K562 (cell line): ENCODE data around the gene NDUFA3. TPM values are rescaled to one million over a fixed set of nuclear protein-coding genes. Genes with fewer than 3 reads are reported as not detected.

Experiments
- C11orf30 ChIP-seq: fragments of 450-650 bp; IDR thresholded peaks from 2 replicates; pipeline ENCODE4 v1.6.1; 2016; ENCODE audit warnings: low read depth, mild to moderate bottlenecking
- CHD2 ChIP-seq: IDR thresholded peaks from 2 replicates; pipeline ENCODE4 v1.6.1; 2011; ENCODE audit warnings: low read depth, low read length
- CREB5 ChIP-seq: fragments of 250-450 bp; sonication (Bioruptor Pico); IDR thresholded peaks from 2 replicates; pipeline ENCODE4 v1.5.0; 2020; ENCODE audit warnings: mild to moderate bottlenecking
- CSDE1 ChIP-seq, 2 experiments: fragments of 450-650 bp; IDR thresholded peaks; 2 replicates each; pipeline ENCODE4 v1.6.1; 2016; ENCODE audit warnings: mild to moderate bottlenecking in 1 of 2
- FOXA3 ChIP-seq, 2 experiments: fragments of 450-650 bp in 1 of 2; sonication (generic) in 1 of 2; formaldehyde crosslinking; IDR thresholded peaks in 1 of 2; conservative IDR thresholded peaks in 1 of 2; 2 replicates each; pipeline versions ENCODE4 v1.4.0 to v1.8.0; 2020 to 2022; ENCODE audit warnings: mild to moderate bottlenecking in 2 of 2, missing genetic modification reagents in 1 of 2
- IRF2 ChIP-seq: sonication (generic); formaldehyde crosslinking; IDR thresholded peaks from 2 replicates; pipeline ENCODE4 v1.8.1; 2022; ENCODE audit warnings: mild to moderate bottlenecking, missing genetic modification reagents
- KHSRP ChIP-seq: fragments of 450-650 bp; IDR thresholded peaks from 2 replicates; pipeline ENCODE4 v1.6.1; 2017
- MAFG ChIP-seq: fragments of 450-650 bp; conservative IDR thresholded peaks from 2 replicates; pipeline ENCODE4 v1.6.1; 2016; ENCODE audit warnings: missing genetic modification characterization, missing compliant biosample characterization
- NELFE ChIP-seq: IDR thresholded peaks from 2 replicates; pipeline ENCODE4 v1.6.1; 2011; ENCODE audit warnings: mild to moderate bottlenecking; ENCODE audit not compliant: insufficient read depth, insufficient read length
- POLR2H ChIP-seq: IDR thresholded peaks from 2 replicates; pipeline ENCODE4 v1.6.1; 2016; ENCODE audit warnings: missing genetic modification characterization, low read depth, mild to moderate bottlenecking, control low read depth, missing compliant biosample characterization, moderate library complexity
- POU5F1 ChIP-seq: fragments of 150-350 bp; IDR thresholded peaks from 2 replicates; pipeline ENCODE4 v1.6.1; 2014; ENCODE audit warnings: borderline replicate concordance, low read length, low read depth, mild to moderate bottlenecking; ENCODE audit not compliant: partially characterized antibody
- RBFOX2 ChIP-seq: fragments of 200-400 bp; formaldehyde crosslinking; IDR thresholded peaks from 2 replicates; pipeline ENCODE4 v1.6.1; 2017; ENCODE audit warnings: low read depth, mild to moderate bottlenecking, low read length, moderate library complexity
- RNF2 ChIP-seq: sonication (generic); IDR thresholded peaks from 2 replicates; pipeline ENCODE4 v1.6.1; 2016
- SNIP1 ChIP-seq: fragments of 450-650 bp; IDR thresholded peaks from 2 replicates; pipeline ENCODE4 v1.7.1; 2017; ENCODE audit warnings: low read depth, mild to moderate bottlenecking
- STAT5A ChIP-seq: IDR thresholded peaks from 2 replicates; pipeline ENCODE4 v1.6.1; 2012; ENCODE audit warnings: low read length, inconsistent platforms, borderline replicate concordance
- TCF7 ChIP-seq: sonication (generic); IDR thresholded peaks from 2 replicates; pipeline ENCODE4 v1.6.1; 2016; ENCODE audit warnings: antibody characterized with exemption, borderline replicate concordance
- TEAD1 ChIP-seq, 2 experiments: fragments of 450-650 bp in 1 of 2; sonication (generic) in 1 of 2; formaldehyde crosslinking; IDR thresholded peaks; 2 replicates each; pipeline versions ENCODE4 v1.4.0 to v1.8.0; 2020 to 2022; ENCODE audit warnings: mild to moderate bottlenecking in 2 of 2, missing genetic modification reagents in 1 of 2
- WHSC1 ChIP-seq: IDR thresholded peaks from one replicate; pipeline ENCODE4 v1.6.1; 2012; ENCODE audit warnings: low read length, control low read depth, inconsistent platforms
- ZFP36 ChIP-seq: fragments of 150-350 bp; IDR thresholded peaks from 2 replicates; pipeline ENCODE4 v1.6.1; 2018; ENCODE audit warnings: low read length, low read depth; ENCODE audit not compliant: partially characterized antibody
- ZNF134 ChIP-seq: fragments of 250-450 bp; sonication (Bioruptor Pico); conservative IDR thresholded peaks from 2 replicates; pipeline ENCODE4 v1.4.0; 2020
- ZNF316 ChIP-seq: fragments of 450-650 bp; IDR thresholded peaks from 2 replicates; pipeline ENCODE4 v1.6.1; 2016
- ZNF77 ChIP-seq: fragments of 250-450 bp; sonication (Bioruptor Pico); IDR thresholded peaks from 2 replicates; pipeline ENCODE4 v1.5.0; 2020
- ZNF785 ChIP-seq: fragments of 250-450 bp; sonication (Bioruptor Pico); IDR thresholded peaks from 2 replicates; pipeline ENCODE4 v1.4.0; 2020; ENCODE audit warnings: mild to moderate bottlenecking
- polyA plus RNA-seq, 8 experiments: library from polyadenylated mRNA; depleted of rRNA in 4 of 8; stranded (reverse) in 5 of 8; unstranded in 3 of 8; fragments of >200 nt; fragmentation: Nextera tagmentation in 2 of 8; fragmentation: Illumina TruSeq in 1 of 8; extraction: Ambion mirVana in 2 of 8; extraction: Trizol in 1 of 8; gene quantifications; 2 replicates each; pipeline versions ENCODE4 v1.2.1 to v1.2.3, GENCODE V29; 2011 to 2014; ENCODE audit warnings: inconsistent platforms in 1 of 8, missing spikeins in 1 of 8
- total RNA-seq, 7 experiments: library from RNA; depleted of rRNA in 6 of 7; stranded (reverse); fragments of >200 nt in 6 of 7; fragmentation: Illumina TruSeq in 2 of 7; extraction: Trizol in 2 of 7; gene quantifications; 2 replicates each; pipeline versions ENCODE4 v1.2.1 to v1.2.3, GENCODE V29; 2011 to 2021; ENCODE audit warnings: low replicate concordance in 1 of 7
- TF ChIP-seq, protein P1 (sequence below): fragments of 150-350 bp; conservative IDR thresholded peaks from 2 replicates; pipeline ENCODE4 v1.6.1; 2014; ENCODE audit warnings: low read length
- TF ChIP-seq, protein P2 (sequence below), 2 experiments: fragments of 450-650 bp; conservative IDR thresholded peaks; 2 replicates each; pipeline ENCODE4 v1.6.1; 2017; ENCODE audit warnings: mild to moderate bottlenecking in 2 of 2, moderate library complexity in 2 of 2

Gene NDUFA3
- total and polyA plus RNA-seq, 9 of the 15 experiments (the other 6 are each of a cell fraction or from before 2014, with no cell fraction given) = 39.2 to 279 (median 138) TPM

DNA sequence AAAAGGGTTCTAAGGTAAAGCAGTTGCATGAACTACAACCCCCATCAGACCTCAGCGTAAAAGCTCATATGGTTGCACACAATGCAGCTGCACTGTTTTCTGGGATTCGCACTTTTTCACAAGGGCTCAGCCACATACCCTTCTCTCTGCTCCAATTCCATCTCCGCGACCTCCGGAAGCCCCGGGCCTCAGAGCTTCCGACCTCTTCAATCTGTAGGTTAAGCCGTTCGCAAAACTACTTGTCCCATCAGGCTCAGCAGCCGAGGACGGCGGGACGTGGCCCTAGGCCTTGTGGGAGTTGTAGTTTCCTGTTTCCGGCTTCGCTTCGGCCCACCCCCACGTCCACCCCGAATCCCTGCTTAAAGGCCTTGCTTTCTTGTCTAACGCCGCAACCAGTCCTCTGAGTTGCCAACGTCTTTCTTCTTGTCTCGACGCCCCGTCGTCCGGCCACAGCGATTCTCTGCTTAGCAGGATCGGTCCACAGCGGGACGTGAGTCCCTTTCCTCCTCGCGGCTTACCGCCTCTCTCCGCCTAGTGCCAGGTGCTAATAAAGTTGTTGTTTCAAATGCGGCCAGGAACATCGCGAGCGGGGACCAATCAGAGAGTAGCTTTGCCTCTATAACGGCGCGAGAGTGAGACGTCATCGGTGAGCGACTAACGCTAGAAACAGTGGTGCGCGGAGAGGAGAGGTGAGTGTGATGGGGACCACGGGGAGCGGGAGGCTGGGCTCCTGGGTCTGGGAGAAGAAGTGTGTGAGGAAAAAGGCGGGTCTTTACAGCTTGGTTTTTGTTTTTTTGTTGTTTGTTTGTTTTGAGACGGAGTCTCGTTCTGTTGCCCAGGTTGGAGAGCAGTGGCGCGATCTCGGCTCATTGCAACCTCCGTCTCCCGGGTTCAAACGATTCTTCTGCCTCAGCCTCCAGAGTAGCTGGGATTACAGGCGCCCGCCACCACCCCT lies 12.7 kb downstream of the NDUFA3 start, which contains the start of the genes PRPF31 and TFPT (continued):
- TF ChIP-seq, protein P1, sequence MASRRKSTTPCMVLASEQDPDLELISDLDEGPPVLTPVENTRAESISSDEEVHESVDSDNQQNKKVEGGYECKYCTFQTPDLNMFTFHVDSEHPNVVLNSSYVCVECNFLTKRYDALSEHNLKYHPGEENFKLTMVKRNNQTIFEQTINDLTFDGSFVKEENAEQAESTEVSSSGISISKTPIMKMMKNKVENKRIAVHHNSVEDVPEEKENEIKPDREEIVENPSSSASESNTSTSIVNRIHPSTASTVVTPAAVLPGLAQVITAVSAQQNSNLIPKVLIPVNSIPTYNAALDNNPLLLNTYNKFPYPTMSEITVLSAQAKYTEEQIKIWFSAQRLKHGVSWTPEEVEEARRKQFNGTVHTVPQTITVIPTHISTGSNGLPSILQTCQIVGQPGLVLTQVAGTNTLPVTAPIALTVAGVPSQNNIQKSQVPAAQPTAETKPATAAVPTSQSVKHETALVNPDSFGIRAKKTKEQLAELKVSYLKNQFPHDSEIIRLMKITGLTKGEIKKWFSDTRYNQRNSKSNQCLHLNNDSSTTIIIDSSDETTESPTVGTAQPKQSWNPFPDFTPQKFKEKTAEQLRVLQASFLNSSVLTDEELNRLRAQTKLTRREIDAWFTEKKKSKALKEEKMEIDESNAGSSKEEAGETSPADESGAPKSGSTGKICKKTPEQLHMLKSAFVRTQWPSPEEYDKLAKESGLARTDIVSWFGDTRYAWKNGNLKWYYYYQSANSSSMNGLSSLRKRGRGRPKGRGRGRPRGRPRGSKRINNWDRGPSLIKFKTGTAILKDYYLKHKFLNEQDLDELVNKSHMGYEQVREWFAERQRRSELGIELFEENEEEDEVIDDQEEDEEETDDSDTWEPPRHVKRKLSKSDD = no peak
- TF ChIP-seq IRF2 (no peak), ZFP36 (peak; percentile 23), ZNF316 (no peak), CSDE1 (IDR thresholded peaks at IDR 0.05) (peak in 1 of 2 experiments; percentile 92; a peak in 2 of 4 replicates), CHD2 (peak; percentile 84), ZNF134 (CRISPR knock-in tag) (peak; percentile 60; the same call in 1 of the 2 replicates), C11orf30 (peak; percentile 100), RNF2 (peak; percentile 83), POLR2H (tag) (peak; percentile 78), POU5F1 (peak; percentile 57), NELFE (no peak), SNIP1 (no peak), STAT5A (no peak), ZNF77 (CRISPR knock-in tag) (no peak), WHSC1 (no peak), TEAD1 (CRISPR knock-in tag; IDR thresholded peaks at IDR 0.05) (peak; percentile 29 to 34; a peak in 2 of 4 replicates), MAFG (tag) (no peak), KHSRP (peak; percentile 91), ZNF785 (CRISPR knock-in tag) (no peak), TCF7 (no peak), RBFOX2 (peak; percentile 84), CREB5 (CRISPR knock-in tag) (no peak), FOXA3 (CRISPR knock-in tag; conservative IDR thresholded peaks at IDR 0.05 in 1 of 2, IDR thresholded peaks at IDR 0.05 in 1 of 2) (no peak)
- TF ChIP-seq, protein P2, sequence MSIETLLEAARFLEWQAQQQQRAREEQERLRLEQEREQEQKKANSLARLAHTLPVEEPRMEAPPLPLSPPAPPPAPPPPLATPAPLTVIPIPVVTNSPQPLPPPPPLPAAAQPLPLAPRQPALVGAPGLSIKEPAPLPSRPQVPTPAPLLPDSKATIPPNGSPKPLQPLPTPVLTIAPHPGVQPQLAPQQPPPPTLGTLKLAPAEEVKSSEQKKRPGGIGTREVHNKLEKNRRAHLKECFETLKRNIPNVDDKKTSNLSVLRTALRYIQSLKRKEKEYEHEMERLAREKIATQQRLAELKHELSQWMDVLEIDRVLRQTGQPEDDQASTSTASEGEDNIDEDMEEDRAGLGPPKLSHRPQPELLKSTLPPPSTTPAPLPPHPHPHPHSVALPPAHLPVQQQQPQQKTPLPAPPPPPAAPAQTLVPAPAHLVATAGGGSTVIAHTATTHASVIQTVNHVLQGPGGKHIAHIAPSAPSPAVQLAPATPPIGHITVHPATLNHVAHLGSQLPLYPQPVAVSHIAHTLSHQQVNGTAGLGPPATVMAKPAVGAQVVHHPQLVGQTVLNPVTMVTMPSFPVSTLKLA (conservative IDR thresholded peaks at IDR 0.05) = peak; percentile 94 to 98
